Stimulated activated CD4-positive, alpha-beta T cell treated with anti-CD3 and anti-CD28 coated beads, Interleukin-12 subunit alpha, Interleukin-12 subunit beta, amount 100 ng/mL, for 4 hours (primary cell): ENCODE data around the gene FOSB.
"Not testable (repeated sequence)": the region's sequence is repeated elsewhere in the genome, so short reads cannot be mapped to it uniquely, and the experiment has no call there.

ENCODE experiments used
- DNase-seq: peaks from one replicate; pipeline ENCODE4 v3.0.0-alpha.2; 2020

Gene FOSB

GRCh38 chr19:45467456-45468158, at the start of gene FOSB:
Gene FOSB, plus strand, starts transcription at chr19:45467996. Its CDS starts 591 bp downstream, at chr19:45468587.
- peak; percentile 88 for DNase-seq

GRCh38 chr19:45418802-45419201, 49.0 kb upstream of the FOSB start:
- DNase-seq, result no peak

- no peak for DNase-seq
Measured at GRCh38 chr19:45419396-45419795, 48.4 kb upstream of the FOSB start.

GRCh38 chr19:45419895-45420294, 47.9 kb upstream of the FOSB start:
- DNase-seq, result no peak

- no peak for DNase-seq
Measured at GRCh38 chr19:45420356-45420755, 47.4 kb upstream of the FOSB start.

GRCh38 chr19:45420871-45421270, 46.9 kb upstream of the FOSB start:
- no peak for DNase-seq

GRCh38 chr19:45421947-45422498, 45.8 kb upstream of the FOSB start:
- no peak for DNase-seq

- DNase-seq, result peak; percentile 85
Measured at GRCh38 chr19:45423033-45423588, 44.7 kb upstream of the FOSB start.

GRCh38 chr19:45423589-45424190, 44.1 kb upstream of the FOSB start, which contains the start of gene ERCC1:
Gene ERCC1, minus strand, starts transcription at chr19:45423917. Its CDS starts 543 bp downstream, at chr19:45423374.
- peak; percentile 60 for DNase-seq

GRCh38 chr19:45424191-45425058, 43.4 kb upstream of the FOSB start:
- peak; percentile 36 for DNase-seq

GRCh38 chr19:45428384-45429231, 39.2 kb upstream of the FOSB start:
- DNase-seq, result no peak

- not testable (repeated sequence) for DNase-seq
Measured at GRCh38 chr19:45429896-45430295, 37.9 kb upstream of the FOSB start.

- not testable (repeated sequence) for DNase-seq
Measured at GRCh38 chr19:45431008-45431407, 36.8 kb upstream of the FOSB start.

- DNase-seq, result not testable (repeated sequence)
Measured at GRCh38 chr19:45432543-45432942, 35.3 kb upstream of the FOSB start.

- no peak for DNase-seq
Measured at GRCh38 chr19:45437328-45437727, 30.5 kb upstream of the FOSB start.

- DNase-seq, result no peak
Measured at GRCh38 chr19:45439190-45439568, 28.6 kb upstream of the FOSB start.

GRCh38 chr19:45439569-45440258, 28.1 kb upstream of the FOSB start:
- DNase-seq, result peak; percentile 80

GRCh38 chr19:45440259-45440638, 27.5 kb upstream of the FOSB start:
- DNase-seq, result no peak

- no peak for DNase-seq
Measured at GRCh38 chr19:45440873-45441654, 26.7 kb upstream of the FOSB start.

- no peak for DNase-seq
Measured at GRCh38 chr19:45442408-45442777, 25.4 kb upstream of the FOSB start.
